T1000 (cell line): Measurements from ENCODE around the gene RHBG.

ENCODE experiments used
- DNase-seq: peaks from one replicate; lab custom pipeline; 2025; ENCODE audit warnings: mixed read lengths; lab: John Stamatoyannopoulos, UW

The RHBG gene

GRCh38 chr1:156424806-156425432, 55.9 kb downstream of the RHBG start:
- no peak for DNase-seq

DNA sequence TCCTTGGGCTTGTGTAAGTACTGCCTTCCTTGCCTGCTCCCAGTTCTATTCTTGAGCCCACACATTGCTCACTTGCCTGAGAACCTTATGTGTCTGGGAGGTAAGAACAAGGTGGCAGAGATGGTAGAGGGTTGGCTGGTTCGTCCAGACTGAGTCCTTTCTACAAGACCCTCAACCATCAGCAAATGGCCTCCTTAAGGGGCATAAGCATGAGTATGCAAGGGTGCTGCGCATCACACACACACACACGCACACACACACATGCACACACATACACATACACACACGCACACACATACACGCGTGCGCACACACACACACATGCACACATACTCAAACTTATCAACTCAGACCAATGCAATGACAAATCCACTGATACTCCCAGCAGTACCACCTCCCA, 56.9 kb downstream of the RHBG start:
- DNase-seq = no peak

GRCh38 chr1:156427957-156428356, 58.9 kb downstream of the RHBG start:
- no peak for DNase-seq

- DNase-seq = no peak
These were observed 59.8 kb downstream of the RHBG start for GRCh38 chr1:156428746-156429288.

DNA sequence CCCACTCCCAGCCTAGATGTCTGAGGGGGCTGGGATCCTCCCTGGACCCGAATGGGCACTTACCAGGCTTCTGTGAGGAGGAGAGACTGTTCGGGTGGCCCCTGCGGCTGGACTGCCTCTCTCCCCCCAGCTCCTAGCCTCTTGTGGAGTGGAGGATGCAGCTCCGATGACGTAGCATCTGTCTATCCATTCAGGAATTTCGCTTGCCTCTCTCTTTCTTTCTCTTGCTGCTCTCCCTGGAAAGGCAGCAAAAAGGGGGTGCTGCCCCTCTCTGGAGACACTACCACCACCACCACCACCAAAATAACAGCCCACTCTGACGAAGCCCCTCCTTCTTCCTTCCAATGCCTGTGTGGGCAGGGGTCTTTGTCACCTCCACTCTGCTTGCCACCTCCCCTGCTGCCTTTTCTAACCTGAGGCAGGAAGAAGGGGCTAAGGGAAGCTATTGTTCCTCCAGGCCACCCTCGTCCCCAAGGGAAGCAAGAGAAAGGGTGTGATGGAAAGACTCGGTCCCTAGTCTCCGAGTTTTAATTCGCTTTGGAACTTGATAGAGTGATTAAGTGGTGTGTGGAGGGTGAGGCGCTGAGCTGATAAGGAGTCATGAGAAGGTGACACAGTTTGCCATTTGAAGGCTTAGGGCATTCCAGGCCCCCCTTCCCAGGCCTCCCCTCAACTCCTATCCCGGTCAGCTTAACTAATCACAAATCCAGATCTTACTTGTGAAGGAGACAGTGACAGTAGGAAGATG, 60.5 kb downstream of the RHBG start:
- no peak for DNase-seq

GRCh38 chr1:156430303-156430702, 61.3 kb downstream of the RHBG start:
- DNase-seq = no peak

- no peak for DNase-seq
These were observed 61.9 kb downstream of the RHBG start for GRCh38 chr1:156430866-156431265.

GRCh38 chr1:156431366-156431765, 62.4 kb downstream of the RHBG start:
- no peak for DNase-seq

- DNase-seq = no peak
These were observed 63.0 kb downstream of the RHBG start for GRCh38 chr1:156431769-156432668.

GRCh38 chr1:156432669-156433018, 63.6 kb downstream of the RHBG start:
- no peak for DNase-seq

GRCh38 chr1:156433032-156433431, 64.0 kb downstream of the RHBG start:
- no peak for DNase-seq

DNA sequence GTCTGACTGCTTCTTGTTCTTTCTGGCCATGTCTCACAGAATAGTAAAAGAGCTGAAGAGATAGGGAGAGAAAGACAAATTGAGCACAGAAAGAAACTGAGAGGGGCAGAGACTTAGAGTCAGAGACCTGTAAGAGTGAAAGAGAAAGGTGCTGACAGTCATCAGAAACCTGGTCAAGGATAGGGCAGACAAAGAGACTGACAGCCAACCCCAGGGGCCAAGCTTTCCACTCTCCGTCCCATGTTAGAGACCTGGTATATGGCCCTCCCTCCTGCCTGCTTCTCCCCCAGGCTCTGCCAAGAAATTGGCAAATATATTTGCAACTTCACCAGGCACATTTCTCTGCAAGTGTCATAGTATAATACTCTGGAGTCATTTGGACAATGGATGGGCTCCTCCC, 64.6 kb downstream of the RHBG start:
- DNase-seq = no peak
